Activated CD8-positive, alpha-beta T cell treated with anti-CD3 and anti-CD28 coated beads for 36 hours (primary cell): ENCODE measurements around the gene TUBB2B. TPM values are rescaled to one million over a fixed set of nuclear protein-coding genes. Genes with fewer than 3 reads are reported as not detected.
"Not testable (repeated sequence)": the region's sequence is repeated elsewhere in the genome, so short reads cannot be mapped to it uniquely, and the experiment has no call there.

Experiments used
- ATAC-seq: fragments of 200-7000 bp; cut with Tn5 transposase; one replicate; pipeline ENCODE4 v1.10.0; 2021; ENCODE audit warnings: mild to moderate bottlenecking, moderate library complexity
- CTCF ChIA-PET: fragments of 350-600 bp; sonication (Branson Sonifier 250); formaldehyde crosslinking; loops from one replicate; lab custom pipeline; 2021; ENCODE audit warnings: antibody characterized with exemption; lab: Charles Lee
- POLR2A ChIA-PET: fragments of 350-600 bp; sonication (Branson Sonifier 250); formaldehyde crosslinking; loops from one replicate; lab custom pipeline; 2021; ENCODE audit warnings: antibody characterized with exemption; lab: Charles Lee
- DNase-seq: peaks from one replicate; pipeline ENCODE4 v3.0.0-alpha.2; 2020
- H3K27ac Mint-ChIP-seq: one replicate; pipeline ENCODE4 v1.8.0; 2021; ENCODE audit warnings: mild to moderate bottlenecking, mixed read lengths
- H3K27me3 Mint-ChIP-seq: one replicate; pipeline ENCODE4 v1.8.0; 2021; ENCODE audit warnings: mixed read lengths
- H3K36me3 Mint-ChIP-seq: one replicate; pipeline ENCODE4 v1.8.0; 2021; ENCODE audit warnings: low read depth, mixed read lengths
- H3K4me1 Mint-ChIP-seq: one replicate; pipeline ENCODE4 v1.8.0; 2021; ENCODE audit warnings: low read depth, mixed read lengths
- H3K4me3 Mint-ChIP-seq: one replicate; pipeline ENCODE4 v1.8.0; 2021; ENCODE audit warnings: mild to moderate bottlenecking, moderate library complexity, mixed read lengths
- H3K9me3 Mint-ChIP-seq: one replicate; pipeline ENCODE4 v1.8.0; 2021; ENCODE audit warnings: mixed read lengths
- intact Hi-C: fragments of 100-400 bp; cut with micrococcal nuclease; formaldehyde crosslinking; loops from one replicate; pipeline ENCODE4 v1.10.0; 2022
- total RNA-seq, 2 experiments: library from RNA; stranded (reverse); gene quantifications; one replicate each; pipeline ENCODE4 v1.2.3, GENCODE V29; 2021
- TF ChIP-seq, protein P1 (sequence below): fragments of 200-600 bp; IDR thresholded peaks from one replicate; pipeline ENCODE4 v1.8.0; 2022; ENCODE audit warnings: antibody characterized with exemption, mild to moderate bottlenecking

The TUBB2B gene
- total RNA-seq, 2 experiments from 2014 or later: 0.41 to 0.67 TPM

DNA sequence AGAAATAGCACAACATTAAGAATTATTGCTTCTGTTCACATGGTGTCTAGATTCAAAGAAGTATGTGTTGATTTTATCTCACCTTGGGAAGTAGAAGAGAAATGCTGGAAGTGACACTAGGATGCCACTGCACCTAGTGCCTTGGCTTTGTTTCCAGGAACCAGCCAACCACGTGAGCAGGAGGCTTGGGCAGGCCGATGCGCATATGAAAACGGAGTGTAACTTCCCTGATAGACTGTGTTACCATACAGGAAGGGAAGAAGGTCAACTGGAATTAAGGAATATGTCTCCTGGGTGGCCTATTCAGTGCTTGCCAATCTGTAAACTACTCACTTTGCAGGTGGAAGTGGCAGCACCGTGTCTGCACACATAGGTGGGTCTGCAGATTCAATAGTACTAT is 28.1 kb downstream of the TUBB2B start:
- DNase-seq (no peak), ATAC-seq (no peak)
- intact Hi-C loops: no loop called here
- no peaks in the 10 kb centered on the region for H3K36me3 Mint-ChIP-seq
- peaks cover 3% of the 10 kb centered on the region for H3K9me3 Mint-ChIP-seq
- no peak overlapping the region for H3K27ac Mint-ChIP-seq
- no peak overlapping the region for H3K4me3 Mint-ChIP-seq
- H3K27me3 Mint-ChIP-seq: peaks cover 10% of the 10 kb centered on the region
- POLR2A ChIA-PET: interaction anchor here (1.1 kb wide), 1 partner anchor 10 kb away, joined by 3 read pairs; no protein-coding TSS in a partner anchor
- TF ChIP-seq, protein P1, sequence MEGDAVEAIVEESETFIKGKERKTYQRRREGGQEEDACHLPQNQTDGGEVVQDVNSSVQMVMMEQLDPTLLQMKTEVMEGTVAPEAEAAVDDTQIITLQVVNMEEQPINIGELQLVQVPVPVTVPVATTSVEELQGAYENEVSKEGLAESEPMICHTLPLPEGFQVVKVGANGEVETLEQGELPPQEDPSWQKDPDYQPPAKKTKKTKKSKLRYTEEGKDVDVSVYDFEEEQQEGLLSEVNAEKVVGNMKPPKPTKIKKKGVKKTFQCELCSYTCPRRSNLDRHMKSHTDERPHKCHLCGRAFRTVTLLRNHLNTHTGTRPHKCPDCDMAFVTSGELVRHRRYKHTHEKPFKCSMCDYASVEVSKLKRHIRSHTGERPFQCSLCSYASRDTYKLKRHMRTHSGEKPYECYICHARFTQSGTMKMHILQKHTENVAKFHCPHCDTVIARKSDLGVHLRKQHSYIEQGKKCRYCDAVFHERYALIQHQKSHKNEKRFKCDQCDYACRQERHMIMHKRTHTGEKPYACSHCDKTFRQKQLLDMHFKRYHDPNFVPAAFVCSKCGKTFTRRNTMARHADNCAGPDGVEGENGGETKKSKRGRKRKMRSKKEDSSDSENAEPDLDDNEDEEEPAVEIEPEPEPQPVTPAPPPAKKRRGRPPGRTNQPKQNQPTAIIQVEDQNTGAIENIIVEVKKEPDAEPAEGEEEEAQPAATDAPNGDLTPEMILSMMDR: no peak
- CTCF ChIA-PET: no interaction called here
- H3K4me1 Mint-ChIP-seq: no peaks in the 10 kb centered on the region

DNA sequence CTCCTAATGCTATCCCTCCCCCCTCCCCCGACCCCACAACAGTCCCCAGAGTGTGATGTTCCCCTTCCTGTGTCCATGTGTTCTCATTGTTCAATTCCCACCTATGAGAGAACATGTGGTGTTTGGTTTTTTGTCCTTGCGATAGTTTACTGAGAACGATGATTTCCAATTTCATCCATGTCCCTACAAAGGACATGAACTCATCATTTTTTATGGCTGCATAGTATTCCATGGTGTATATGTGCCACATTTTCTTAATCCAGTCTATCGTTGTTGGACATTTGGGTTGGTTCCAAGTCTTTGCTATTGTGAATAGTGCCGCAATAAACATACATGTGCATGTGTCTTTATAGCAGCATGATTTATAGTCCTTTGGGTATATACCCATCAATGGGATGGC is 29.7 kb downstream of the TUBB2B start:
- H3K4me3 Mint-ChIP-seq, H3K27me3 Mint-ChIP-seq, H3K9me3 Mint-ChIP-seq, H3K4me1 Mint-ChIP-seq, DNase-seq, ATAC-seq, POLR2A ChIA-PET, H3K36me3 Mint-ChIP-seq, intact Hi-C loops, CTCF ChIA-PET, H3K27ac Mint-ChIP-seq: not testable (repeated sequence)

DNA sequence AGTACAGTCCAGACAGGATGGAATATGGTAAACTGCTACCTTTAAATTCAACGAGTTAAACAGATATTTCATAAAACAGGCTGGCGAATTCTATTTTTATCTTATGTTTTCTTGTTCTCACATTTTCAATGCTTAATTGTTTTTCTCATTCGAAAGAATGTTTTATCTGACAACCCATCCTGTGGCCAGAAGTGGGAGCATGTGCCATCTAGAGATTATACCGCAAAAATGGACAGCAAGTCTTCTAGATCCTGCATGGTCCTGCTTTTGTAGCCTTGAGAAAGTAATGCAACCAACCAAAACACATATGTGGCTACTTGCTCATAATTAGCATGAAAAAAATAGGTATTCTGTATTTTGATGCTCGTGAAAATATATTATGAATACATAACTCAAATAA is 30.7 kb downstream of the TUBB2B start:
- H3K36me3 Mint-ChIP-seq: no peaks in the 10 kb centered on the region
- peaks cover 2% of the 10 kb centered on the region for H3K9me3 Mint-ChIP-seq
- ChIA-PET CTCF (no interaction called here), POLR2A (no interaction called here)
- no peak overlapping the region for H3K27ac Mint-ChIP-seq
- no peaks in the 10 kb centered on the region for H3K4me1 Mint-ChIP-seq
- intact Hi-C loops: no loop called here
- no peak for ATAC-seq
- TF ChIP-seq, protein P1: no peak
- DNase-seq: no peak
- no peak overlapping the region for H3K4me3 Mint-ChIP-seq
- H3K27me3 Mint-ChIP-seq: peaks cover 3% of the 10 kb centered on the region

DNA sequence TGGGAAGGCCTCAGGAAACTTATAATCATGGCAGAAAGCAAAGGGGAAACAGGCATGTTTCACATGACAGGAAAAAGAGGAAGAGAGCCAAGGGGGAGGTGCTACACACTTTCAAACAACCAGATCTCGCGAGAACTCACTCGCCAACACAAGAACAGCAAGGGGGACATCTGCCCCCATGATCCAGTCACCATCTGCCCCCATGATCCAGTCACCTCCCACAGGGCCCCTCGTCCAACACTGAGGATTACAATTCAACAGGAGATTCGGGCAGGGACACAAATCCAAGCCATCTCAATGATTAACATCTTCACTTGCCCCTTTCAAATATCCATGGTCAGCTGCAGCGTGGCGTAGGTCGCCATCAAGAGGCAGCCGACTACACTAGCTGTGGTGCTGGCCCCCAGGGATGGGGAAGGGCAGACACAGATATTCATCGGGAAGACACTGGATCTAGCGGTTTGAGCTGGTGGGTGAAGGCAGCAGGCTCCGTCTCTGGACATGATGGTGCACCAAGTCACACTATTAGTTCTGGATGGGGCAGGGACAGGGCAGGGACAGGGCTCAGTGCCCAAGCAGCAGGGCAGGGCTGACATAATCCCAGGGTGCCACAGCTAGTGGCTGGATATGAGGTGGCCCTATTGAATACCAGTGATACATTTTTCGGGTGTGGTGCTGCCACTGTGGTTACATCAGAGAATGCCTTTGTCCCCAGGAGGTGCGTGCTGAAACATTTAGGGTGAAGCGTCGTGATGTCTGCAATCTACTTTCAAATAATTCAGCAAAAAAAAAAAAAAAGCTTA is 31.6 kb downstream of the TUBB2B start:
- Mint-ChIP-seq H3K27me3 (peaks cover 3% of the 10 kb centered on the region), H3K9me3 (peaks cover 2% of the 10 kb centered on the region), H3K4me3 (no peak overlapping the region), H3K27ac (no peak overlapping the region), H3K36me3 (no peaks in the 10 kb centered on the region), H3K4me1 (no peaks in the 10 kb centered on the region)
- DNase-seq (peak; percentile 17), ATAC-seq (no peak)
- CTCF ChIA-PET: no interaction called here
- POLR2A ChIA-PET: no interaction called here
- TF ChIP-seq, protein P1: no peak
- intact Hi-C loops: no loop called here

DNA sequence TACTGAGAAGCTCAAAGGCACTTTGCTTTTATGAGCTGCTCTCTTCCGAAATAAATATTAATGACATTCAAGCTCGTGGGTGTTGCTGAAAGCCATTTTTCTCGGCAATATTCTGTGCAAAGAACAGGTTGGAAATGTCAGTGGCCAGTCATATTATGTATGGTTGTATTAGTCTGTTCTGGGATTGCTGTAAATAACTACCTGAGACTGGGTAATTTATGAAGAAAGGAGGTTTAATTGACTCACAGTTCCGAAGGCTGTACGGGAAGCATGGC is 32.1 kb downstream of the TUBB2B start:
- peaks cover 2% of the 10 kb centered on the region for H3K27me3 Mint-ChIP-seq
- DNase-seq (no peak), ATAC-seq (no peak)
- intact Hi-C loops: no loop called here
- no peaks in the 10 kb centered on the region for H3K36me3 Mint-ChIP-seq
- CTCF ChIA-PET: no interaction called here
- H3K27ac Mint-ChIP-seq: no peak overlapping the region
- H3K4me1 Mint-ChIP-seq: no peaks in the 10 kb centered on the region
- H3K9me3 Mint-ChIP-seq: peaks cover 2% of the 10 kb centered on the region
- TF ChIP-seq, protein P1: no peak
- H3K4me3 Mint-ChIP-seq: no peak overlapping the region
- POLR2A ChIA-PET: no interaction called here
